Uterus (tissue), 2 donors: Measurements from ENCODE around the gene CES5A.
"Not testable (repeated sequence)": the region's sequence is repeated elsewhere in the genome, so short reads cannot be mapped to it uniquely, and the experiment has no call there.

Experiments used
- POLR2A ChIP-seq, 2 donors: fragments of 450-650 bp; IDR thresholded peaks; one replicate each; pipeline ENCODE4 v1.6.1; 2016; ENCODE audit warnings: antibody characterized with exemption in 2 of 2, mild to moderate bottlenecking in 1 of 2, moderate library complexity in 1 of 2
- TF ChIP-seq, protein P1 (sequence below), 4 experiments: fragments of 200-600 bp in 2 of 4; fragments of 450-650 bp in 2 of 4; sonication (generic) in 2 of 4; IDR thresholded peaks; one replicate each; pipeline ENCODE4 v1.5.1; 2016 to 2019; ENCODE audit warnings: antibody characterized with exemption in 4 of 4, mild to moderate bottlenecking in 2 of 4, moderate library complexity in 1 of 4

DNA sequence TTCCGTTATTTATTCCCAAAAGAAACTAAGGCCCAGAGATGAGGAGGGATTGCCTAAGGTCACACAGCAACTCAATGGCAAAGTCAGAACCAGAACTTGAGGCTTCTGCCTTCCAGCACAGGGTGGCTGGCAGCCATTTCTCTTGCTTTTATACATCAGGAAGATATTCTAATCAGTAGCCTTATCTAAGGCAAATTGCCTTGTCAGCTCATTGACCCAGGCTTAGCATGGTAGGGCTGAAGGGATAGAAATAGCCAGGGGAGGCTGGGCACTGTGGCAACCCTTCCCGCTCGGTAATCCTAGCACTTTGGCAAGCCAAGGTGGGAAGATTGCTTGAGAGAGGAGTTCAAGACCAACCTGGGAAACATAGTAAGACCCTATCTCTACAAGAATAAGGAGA lies 40.0 kb downstream of the CES5A start:
- not testable (repeated sequence) for TF ChIP-seq POLR2A (IDR thresholded peaks at IDR 0.05)
- TF ChIP-seq, protein P1, sequence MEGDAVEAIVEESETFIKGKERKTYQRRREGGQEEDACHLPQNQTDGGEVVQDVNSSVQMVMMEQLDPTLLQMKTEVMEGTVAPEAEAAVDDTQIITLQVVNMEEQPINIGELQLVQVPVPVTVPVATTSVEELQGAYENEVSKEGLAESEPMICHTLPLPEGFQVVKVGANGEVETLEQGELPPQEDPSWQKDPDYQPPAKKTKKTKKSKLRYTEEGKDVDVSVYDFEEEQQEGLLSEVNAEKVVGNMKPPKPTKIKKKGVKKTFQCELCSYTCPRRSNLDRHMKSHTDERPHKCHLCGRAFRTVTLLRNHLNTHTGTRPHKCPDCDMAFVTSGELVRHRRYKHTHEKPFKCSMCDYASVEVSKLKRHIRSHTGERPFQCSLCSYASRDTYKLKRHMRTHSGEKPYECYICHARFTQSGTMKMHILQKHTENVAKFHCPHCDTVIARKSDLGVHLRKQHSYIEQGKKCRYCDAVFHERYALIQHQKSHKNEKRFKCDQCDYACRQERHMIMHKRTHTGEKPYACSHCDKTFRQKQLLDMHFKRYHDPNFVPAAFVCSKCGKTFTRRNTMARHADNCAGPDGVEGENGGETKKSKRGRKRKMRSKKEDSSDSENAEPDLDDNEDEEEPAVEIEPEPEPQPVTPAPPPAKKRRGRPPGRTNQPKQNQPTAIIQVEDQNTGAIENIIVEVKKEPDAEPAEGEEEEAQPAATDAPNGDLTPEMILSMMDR (IDR thresholded peaks at IDR 0.05) = not testable (repeated sequence)
